K562 (cell line): Measurements from ENCODE around the gene GSG1L2. TPM values are rescaled to one million over a fixed set of nuclear protein-coding genes. Genes with fewer than 3 reads are reported as not detected.

Experiments
- ATAC-seq: fragments of 200-7000 bp; cut with Tn5 transposase; 3 replicates; pipeline ENCODE4 v1.9.1; 2020; ENCODE audit warnings: moderate library complexity
- BruUV-seq: library from RNA; stranded (reverse); fragments of 400-500 nt; replicated peaks from 2 replicates; lab custom pipeline; 2021; lab: Mats Ljungman, UMichigan
- CTCF ChIA-PET: fragments of 300-600 bp; formaldehyde crosslinking; extraction: SDS; loops from one replicate; lab custom pipeline; 2021; ENCODE audit warnings: low intra/inter-chr PET ratio; lab: Yijun Ruan, JAX
- POLR2A ChIA-PET: fragments of 300-600, 350-650 bp; sonication (Branson Sonifier 250); formaldehyde crosslinking; extraction: SDS; loops from one replicate; lab custom pipeline; 2021; ENCODE audit warnings: antibody characterized with exemption, inconsistent platforms; lab: Yijun Ruan, JAX
- DNase-seq, 4 experiments: peaks; one replicate each; pipeline versions ENCODE4 v3.0.0 to v3.0.0-alpha.2; 2011 to 2018; ENCODE audit warnings: low spot score in 3 of 4, mixed read lengths in 3 of 4; ENCODE audit errors: extremely low read depth in 1 of 4
- FAIRE-seq: peaks from 2 replicates; lab custom pipeline; 2011; peaks lifted over from hg19 to GRCh38; lab: Jason Lieb, UNC
- H2AFZ ChIP-seq: 2 replicates; pipeline ENCODE4 v1.6.0; 2011; ENCODE audit warnings: low read depth, low read length, control low read depth, inconsistent platforms
- H3K27ac ChIP-seq: fragments of 200-600 bp; 3 replicates; pipeline ENCODE4 v1.8.0; 2011; ENCODE audit warnings: low read depth, mild to moderate bottlenecking, control low read depth, inconsistent platforms, low read length, moderate library complexity, mixed read lengths; ENCODE audit errors: extremely low read depth
- H3K27me3 ChIP-seq, 2 experiments: fragments of 300-600 bp in 1 of 2; 2 replicates in 1 of 2; 3 replicates in 1 of 2; pipeline versions ENCODE4 v1.6.0 to v1.8.0; 2011; ENCODE audit warnings: inconsistent platforms in 2 of 2, low read length in 2 of 2, mild to moderate bottlenecking in 1 of 2, mixed read lengths in 1 of 2, moderate library complexity in 1 of 2; ENCODE audit not compliant: control insufficient read depth in 2 of 2, insufficient read depth in 2 of 2
- H3K36me3 ChIP-seq: fragments of 300-600 bp; 3 replicates; pipeline ENCODE4 v1.8.0; 2011; ENCODE audit warnings: mild to moderate bottlenecking, low read length, inconsistent platforms; ENCODE audit not compliant: control insufficient read depth, insufficient read depth
- H3K4me1 ChIP-seq, 2 experiments: fragments of 200-600 bp in 1 of 2; replicated peaks in 1 of 2; 2 replicates in 1 of 2; 3 replicates in 1 of 2; pipeline versions ENCODE4 v1.5.1 to v1.8.0; 2011; ENCODE audit warnings: inconsistent platforms in 2 of 2, low read length in 2 of 2, mild to moderate bottlenecking in 1 of 2, mixed read lengths in 1 of 2, moderate library complexity in 1 of 2; ENCODE audit not compliant: control insufficient read depth in 2 of 2, insufficient read depth in 2 of 2
- H3K4me2 ChIP-seq: 2 replicates; pipeline ENCODE4 v1.6.1; 2011; ENCODE audit warnings: low read length, control low read depth, inconsistent platforms, mixed read lengths; ENCODE audit not compliant: insufficient read depth
- H3K4me3 ChIP-seq: fragments of 200-600 bp; sonication (generic), shearing (Covaris generic); 2 replicates; pipeline ENCODE4 v1.5.1; 2016; ENCODE audit warnings: control low read depth, inconsistent platforms
- H3K79me2 ChIP-seq: fragments of 200-600 bp; 3 replicates; pipeline ENCODE4 v1.8.0; 2011; ENCODE audit warnings: low read length, inconsistent platforms; ENCODE audit not compliant: control insufficient read depth, insufficient read depth
- H3K9ac ChIP-seq, 2 experiments: 2 replicates each; pipeline versions ENCODE4 v1.6.0 to v1.6.1; 2011; ENCODE audit warnings: low read depth in 2 of 2, low read length in 2 of 2, control low read depth in 1 of 2, inconsistent platforms in 1 of 2, mild to moderate bottlenecking in 1 of 2, mixed read lengths in 1 of 2; ENCODE audit not compliant: insufficient read depth in 1 of 2
- H3K9me1 ChIP-seq: one replicate; pipeline ENCODE4 v1.6.0; 2011; ENCODE audit warnings: inconsistent platforms, mild to moderate bottlenecking, low read length, moderate library complexity; ENCODE audit not compliant: control insufficient read depth, insufficient read depth
- H3K9me3 ChIP-seq: replicated peaks from 2 replicates; pipeline ENCODE4 v1.5.1; 2011; ENCODE audit warnings: low read depth, low read length, inconsistent platforms; ENCODE audit not compliant: control insufficient read depth, insufficient read depth
- H4K20me1 ChIP-seq: replicated peaks from 2 replicates; pipeline ENCODE4 v1.6.1; 2011; ENCODE audit warnings: low read length, inconsistent platforms, mixed read lengths; ENCODE audit not compliant: control insufficient read depth, insufficient read depth
- EZH2 ChIP-seq: IDR thresholded peaks from 2 replicates; pipeline ENCODE4 v1.6.1; 2012; ENCODE audit warnings: low read depth, mild to moderate bottlenecking, inconsistent platforms, low read length, borderline replicate concordance
- GATA2 ChIP-seq: sonication (generic); formaldehyde crosslinking; IDR thresholded peaks from 2 replicates; pipeline ENCODE4 v1.4.0; 2020; ENCODE audit warnings: mild to moderate bottlenecking, missing genetic modification reagents
- HDAC3 ChIP-seq: fragments of 450-650 bp; IDR thresholded peaks from 2 replicates; pipeline ENCODE4 v1.6.1; 2018; ENCODE audit warnings: borderline replicate concordance, mild to moderate bottlenecking, moderate library complexity; ENCODE audit not compliant: partially characterized antibody
- IRF9 ChIP-seq: fragments of 450-650 bp; IDR thresholded peaks from 2 replicates; pipeline ENCODE4 v1.6.1; 2016; ENCODE audit warnings: missing biosample characterization, missing genetic modification characterization
- SNAPC5 ChIP-seq: fragments of 250-450 bp; sonication (Bioruptor Pico); IDR thresholded peaks from 2 replicates; pipeline ENCODE4 v1.8.0; 2021; ENCODE audit warnings: moderate library complexity, mild to moderate bottlenecking, inconsistent platforms
- STAT5A ChIP-seq: IDR thresholded peaks from 2 replicates; pipeline ENCODE4 v1.6.1; 2012; ENCODE audit warnings: low read length, inconsistent platforms, borderline replicate concordance
- ZBED1 ChIP-seq: IDR thresholded peaks from 2 replicates; pipeline ENCODE4 v1.6.1; 2014
- ZC3H11A ChIP-seq: IDR thresholded peaks from 2 replicates; pipeline ENCODE4 v1.6.1; 2012; ENCODE audit warnings: low read depth, low read length, improper control_type of control experiment
- ZFPM2 ChIP-seq: fragments of 250-450 bp; sonication (Bioruptor Pico); IDR thresholded peaks from 2 replicates; pipeline ENCODE4 v1.5.1; 2022; ENCODE audit warnings: mild to moderate bottlenecking
- ZNF232 ChIP-seq: sonication (generic); formaldehyde crosslinking; IDR thresholded peaks from 2 replicates; pipeline ENCODE4 v1.8.0; 2022; ENCODE audit warnings: mild to moderate bottlenecking, missing genetic modification reagents
- ZNF696 ChIP-seq: fragments of 250-450 bp; sonication (Bioruptor Pico); conservative IDR thresholded peaks from 2 replicates; pipeline ENCODE4 v1.4.0; 2020; ENCODE audit warnings: mild to moderate bottlenecking, moderate library complexity
- ZNF79 ChIP-seq: fragments of 250-450 bp; sonication (Bioruptor Pico); IDR thresholded peaks from 2 replicates; pipeline ENCODE4 v1.4.0; 2020; ENCODE audit warnings: low read depth, mild to moderate bottlenecking, moderate library complexity
- WGBS: fragments of 100-300 bp; shearing (Covaris generic); methylation state at CpG from one replicate; pipeline ENCODE4 v1.1.6; 2016; ENCODE audit warnings: low coverage, mixed read lengths; ENCODE audit not compliant: insufficient coverage; ENCODE audit errors: missing lambda C conversion rate; 5-methylcytosine and 5-hydroxymethylcytosine counted together
- in situ Hi-C: fragments of 300-500 bp; cut with MboI; formaldehyde crosslinking; loops from 4 replicates; pipeline ENCODE4 v1.15.0; 2018; ENCODE audit warnings: inconsistent platforms, mixed read lengths
- intact Hi-C: fragments of 100-400 bp; cut with micrococcal nuclease; formaldehyde crosslinking; loops from 2 replicates; pipeline ENCODE4 v1.14.2; 2022
- polyA plus RNA-seq, 8 experiments: library from polyadenylated mRNA; depleted of rRNA in 4 of 8; stranded (reverse) in 5 of 8; unstranded in 3 of 8; fragments of >200 nt; fragmentation: Nextera tagmentation in 2 of 8; fragmentation: Illumina TruSeq in 1 of 8; extraction: Ambion mirVana in 2 of 8; extraction: Trizol in 1 of 8; gene quantifications; 2 replicates each; pipeline versions ENCODE4 v1.2.1 to v1.2.3, GENCODE V29; 2011 to 2014; ENCODE audit warnings: inconsistent platforms in 1 of 8, missing spikeins in 1 of 8
- total RNA-seq, 7 experiments: library from RNA; depleted of rRNA in 6 of 7; stranded (reverse); fragments of >200 nt in 6 of 7; fragmentation: Illumina TruSeq in 2 of 7; extraction: Trizol in 2 of 7; gene quantifications; 2 replicates each; pipeline versions ENCODE4 v1.2.1 to v1.2.3, GENCODE V29; 2011 to 2021; ENCODE audit warnings: low replicate concordance in 1 of 7

The GSG1L2 gene
- total and polyA plus RNA-seq, 9 of the 15 experiments (the other 6 are each of a cell fraction or from before 2014, with no cell fraction given) = not detected

- Histone ChIP-seq H3K79me2 (no peaks in the 10 kb centered on the region), H3K36me3 (no peaks in the 10 kb centered on the region), H3K4me3 (no peak overlapping the region), H3K27me3 (peaks cover 0 to 6% of the 10 kb centered on the region in 2 experiments; a peak in 1 of 5 replicates), H3K9me3 (no peaks in the 10 kb centered on the region), H3K4me2 (no peak overlapping the region), H3K4me1 (no peaks in the 10 kb centered on the region), H3K27ac (no peak overlapping the region), H3K9ac (no peak overlapping the region), H3K9me1 (no peaks in the 10 kb centered on the region), H4K20me1 (no peaks in the 10 kb centered on the region), H2AFZ (no peak overlapping the region)
- 2% methylated on average over 7 of the region's 8 CpGs for WGBS
- no peak for DNase-seq
- BruUV-seq = no TSS peak
- in situ Hi-C loops = no loop called here
- POLR2A ChIA-PET = interaction anchor here (0.6 kb wide), 1 partner anchor 1072 kb away, joined by 3 read pairs; no protein-coding TSS in a partner anchor
- intact Hi-C loops = no loop called here
- no peak for TF ChIP-seq STAT5A
- no peak for TF ChIP-seq ZC3H11A
- no peak for FAIRE-seq
- CTCF ChIA-PET = no interaction called here
- ATAC-seq = no peak
Measured at GRCh38 chr17:9788601-9789000, 33.3 kb downstream of the GSG1L2 start.

- Histone ChIP-seq H3K79me2 (no peaks in the 10 kb centered on the region), H3K9me1 (no peaks in the 10 kb centered on the region), H3K4me3 (no peak overlapping the region), H3K4me2 (no peak overlapping the region), H3K9ac (no peak overlapping the region), H3K27me3 (peaks cover 0 to 6% of the 10 kb centered on the region in 2 experiments; a peak in 1 of 5 replicates), H3K27ac (no peak overlapping the region), H2AFZ (no peak overlapping the region), H3K4me1 (no peaks in the 10 kb centered on the region), H3K36me3 (no peaks in the 10 kb centered on the region), H3K9me3 (no peaks in the 10 kb centered on the region), H4K20me1 (no peaks in the 10 kb centered on the region)
- CTCF ChIA-PET = no interaction called here
- POLR2A ChIA-PET = no interaction called here
- FAIRE-seq (no peak), DNase-seq (no peak), ATAC-seq (no peak)
- BruUV-seq = no TSS peak
- in situ Hi-C loops = no loop called here
- intact Hi-C loops = no loop called here
- WGBS = 0% methylated on average over 2 of the region's 2 CpGs
- TF ChIP-seq EZH2 = no peak
- TF ChIP-seq ZFPM2 (CRISPR knock-in tag) = no peak
- no peak for TF ChIP-seq GATA2 (CRISPR knock-in tag)
- TF ChIP-seq HDAC3 = no peak
- no peak for TF ChIP-seq ZNF79
- no peak for TF ChIP-seq IRF9 (tag)
- TF ChIP-seq ZNF696 = no peak
- TF ChIP-seq SNAPC5 (CRISPR knock-in tag) = no peak
- TF ChIP-seq ZBED1 = no peak
- no peak for TF ChIP-seq ZNF232
Measured at GRCh38 chr17:9784544-9784943, 37.3 kb downstream of the GSG1L2 start.
